Measurements from ENCODE around the gene CACNA1S.

Gene CACNA1S

DNA sequence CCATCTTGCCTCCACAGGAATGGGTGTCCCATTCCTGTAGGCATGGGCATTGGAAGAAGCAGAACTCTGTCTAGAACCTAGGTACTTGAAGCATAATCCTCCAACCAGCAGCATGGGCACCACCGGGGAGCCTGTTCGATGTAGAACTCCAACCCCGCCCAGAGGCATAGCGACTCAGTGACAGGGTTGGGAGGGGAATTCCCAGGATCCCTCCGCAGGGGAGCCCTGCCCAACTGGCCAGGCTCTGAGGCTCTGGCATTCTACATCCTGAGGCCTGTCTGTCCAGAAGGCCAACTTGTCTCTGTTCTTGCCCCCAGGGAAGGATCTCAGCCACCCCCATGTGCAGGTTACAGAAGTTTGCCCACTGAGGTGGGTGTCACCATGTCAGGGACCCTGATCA, 38.2 kb downstream of the CACNA1S start:
- TF ChIP-seq, protein P1, sequence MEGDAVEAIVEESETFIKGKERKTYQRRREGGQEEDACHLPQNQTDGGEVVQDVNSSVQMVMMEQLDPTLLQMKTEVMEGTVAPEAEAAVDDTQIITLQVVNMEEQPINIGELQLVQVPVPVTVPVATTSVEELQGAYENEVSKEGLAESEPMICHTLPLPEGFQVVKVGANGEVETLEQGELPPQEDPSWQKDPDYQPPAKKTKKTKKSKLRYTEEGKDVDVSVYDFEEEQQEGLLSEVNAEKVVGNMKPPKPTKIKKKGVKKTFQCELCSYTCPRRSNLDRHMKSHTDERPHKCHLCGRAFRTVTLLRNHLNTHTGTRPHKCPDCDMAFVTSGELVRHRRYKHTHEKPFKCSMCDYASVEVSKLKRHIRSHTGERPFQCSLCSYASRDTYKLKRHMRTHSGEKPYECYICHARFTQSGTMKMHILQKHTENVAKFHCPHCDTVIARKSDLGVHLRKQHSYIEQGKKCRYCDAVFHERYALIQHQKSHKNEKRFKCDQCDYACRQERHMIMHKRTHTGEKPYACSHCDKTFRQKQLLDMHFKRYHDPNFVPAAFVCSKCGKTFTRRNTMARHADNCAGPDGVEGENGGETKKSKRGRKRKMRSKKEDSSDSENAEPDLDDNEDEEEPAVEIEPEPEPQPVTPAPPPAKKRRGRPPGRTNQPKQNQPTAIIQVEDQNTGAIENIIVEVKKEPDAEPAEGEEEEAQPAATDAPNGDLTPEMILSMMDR (IDR thresholded peaks at IDR 0.05) = no peak

DNA sequence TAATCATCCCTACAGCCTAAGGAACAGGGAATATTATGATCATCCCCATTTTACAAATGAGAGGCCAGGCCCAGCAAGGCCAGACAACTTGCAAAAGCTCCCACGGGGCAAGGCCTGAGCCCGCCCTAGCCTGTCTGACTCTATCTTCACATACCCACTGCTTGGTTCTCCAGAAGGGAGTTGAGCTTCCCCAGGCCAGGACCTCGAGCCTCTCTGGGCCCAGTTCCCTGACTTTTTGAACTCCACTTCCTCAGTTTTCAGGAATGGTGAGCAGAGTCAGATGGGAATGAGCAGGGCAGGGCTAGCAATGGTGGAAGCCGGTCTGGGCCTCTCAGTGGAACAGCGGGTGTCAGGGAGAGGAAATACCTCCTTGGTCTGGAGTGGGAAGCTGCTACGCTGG, 39.3 kb downstream of the CACNA1S start:
- TF ChIP-seq, protein P1 (IDR thresholded peaks at IDR 0.05) = no peak

DNA sequence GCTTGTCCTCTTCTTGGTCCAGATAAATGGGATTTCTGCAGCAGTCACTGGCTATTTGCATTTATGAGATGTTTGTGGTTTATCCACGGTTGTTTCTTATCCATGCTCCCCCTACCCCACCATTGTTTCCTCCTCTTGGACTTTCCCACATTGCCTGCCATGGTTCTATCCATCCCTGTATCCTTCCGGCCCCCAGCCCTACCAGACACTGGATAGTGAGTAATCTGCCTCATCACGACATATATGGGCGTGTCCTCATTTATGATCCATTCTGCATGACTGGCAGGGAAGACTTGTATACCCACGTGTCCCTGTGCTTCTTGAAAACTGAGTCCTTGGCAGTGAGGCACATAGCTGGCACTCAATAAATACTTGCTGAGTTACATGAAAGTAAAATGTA, 40.1 kb downstream of the CACNA1S start:
- TF ChIP-seq, protein P1 (IDR thresholded peaks at IDR 0.05) = no peak

DNA sequence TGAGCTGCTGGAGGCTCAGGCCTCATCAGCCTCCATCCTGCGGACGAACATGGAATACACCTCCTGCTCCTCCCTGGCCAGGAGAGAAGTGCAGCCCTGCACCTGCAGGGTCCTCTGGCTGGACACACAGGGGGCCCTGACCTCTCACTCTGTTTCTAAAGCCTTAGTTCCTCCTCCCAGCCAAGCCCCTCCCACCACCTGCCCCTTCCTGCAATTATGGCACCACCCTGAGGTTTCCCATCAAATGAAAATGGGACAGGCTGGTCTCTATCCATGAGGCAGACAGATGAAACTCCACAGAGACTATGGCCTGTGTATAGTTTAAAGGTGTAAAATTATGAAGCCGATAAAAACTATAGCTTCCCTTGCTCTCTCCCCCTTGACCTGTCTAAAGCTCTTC, 42.6 kb downstream of the CACNA1S start:
- TF ChIP-seq, protein P1 (IDR thresholded peaks at IDR 0.05) = no peak

DNA sequence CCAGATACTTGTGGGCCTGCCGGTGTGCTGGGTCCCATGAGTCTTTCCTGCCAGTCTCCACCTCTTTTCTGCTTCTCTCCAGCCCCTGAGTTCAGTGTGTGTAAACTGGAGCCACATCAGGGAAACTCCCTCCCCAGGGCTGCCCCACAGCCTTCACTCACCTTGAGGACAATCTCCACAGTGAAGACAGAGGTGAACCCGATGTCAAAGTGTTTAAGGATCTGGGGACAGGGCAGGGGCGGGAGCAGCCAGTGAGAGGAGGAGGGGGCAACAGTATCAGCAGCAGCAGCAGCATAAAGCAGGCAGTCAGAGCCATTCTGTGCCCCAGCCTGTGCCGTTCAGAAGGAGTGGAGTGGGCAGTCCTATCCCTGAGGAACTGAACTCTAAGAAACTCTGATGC, 43.2 kb downstream of the CACNA1S start:
- TF ChIP-seq, protein P1 (IDR thresholded peaks at IDR 0.05) = no peak

DNA sequence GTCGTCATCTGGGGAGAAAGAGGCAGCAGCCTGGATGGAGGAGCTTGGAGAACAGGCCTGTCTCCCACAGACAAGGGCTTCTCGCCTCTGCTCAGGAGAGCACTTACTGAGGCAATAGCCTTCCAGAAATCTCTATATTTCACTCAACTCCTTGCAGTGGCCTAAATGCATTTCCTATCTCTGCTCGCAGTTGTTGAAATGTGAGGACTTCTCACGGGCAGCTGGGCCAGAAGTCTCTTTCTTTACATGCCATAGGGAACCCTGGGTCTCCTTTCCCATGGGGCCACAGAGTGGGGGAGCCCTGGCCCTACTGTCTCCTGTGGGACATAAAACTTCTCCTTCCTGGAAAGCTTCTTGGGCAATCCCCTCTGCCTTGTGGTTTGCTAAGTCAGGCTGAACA, 45.2 kb downstream of the CACNA1S start:
- TF ChIP-seq, protein P1 (IDR thresholded peaks at IDR 0.05) = no peak

DNA sequence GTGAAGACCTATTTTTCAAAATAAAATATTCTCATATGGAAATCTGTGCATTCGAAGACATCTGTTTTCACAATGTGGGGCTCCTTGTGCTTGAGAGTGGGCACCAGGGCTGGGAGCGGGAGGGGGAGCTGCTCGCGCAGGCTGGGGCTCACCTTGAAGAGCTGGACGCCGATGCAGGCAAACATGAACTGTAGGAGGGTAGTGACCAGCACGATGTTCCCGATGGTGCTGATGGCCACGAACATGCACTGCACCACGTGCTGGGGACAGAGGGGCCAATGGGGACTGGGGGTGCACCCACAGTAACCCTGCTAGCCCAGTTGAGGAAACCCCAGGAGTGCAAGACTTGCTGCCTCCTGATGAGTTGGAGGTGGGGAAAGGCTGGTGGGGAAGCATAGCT, 46.5 kb downstream of the CACNA1S start:
- TF ChIP-seq, protein P1 (IDR thresholded peaks at IDR 0.05) = no peak

DNA sequence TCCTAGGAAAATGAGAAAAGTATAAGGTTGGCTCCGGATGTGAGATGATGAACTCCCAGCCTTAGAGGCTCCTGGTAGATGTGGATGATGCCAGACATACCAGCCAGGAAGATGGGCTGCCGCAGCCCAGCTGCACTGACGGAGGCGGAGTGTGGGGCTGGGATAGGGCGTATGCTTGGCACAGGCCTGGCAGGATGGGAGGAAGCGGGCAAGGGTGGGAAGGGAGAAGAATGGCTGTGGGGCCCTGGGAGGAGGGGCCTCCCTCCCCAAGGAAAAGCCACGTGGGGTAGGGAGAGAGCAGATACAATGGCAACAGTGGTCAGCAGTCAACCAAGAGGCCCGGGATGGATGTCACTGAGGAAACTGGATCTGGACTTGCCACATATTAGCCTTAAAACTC, 47.4 kb downstream of the CACNA1S start:
- TF ChIP-seq, protein P1 (IDR thresholded peaks at IDR 0.05) = no peak
